GM19193 (cell line): ENCODE measurements around the gene RIT2.

Experiments used
- POLR2A ChIP-seq: IDR thresholded peaks from 4 replicates; pipeline ENCODE4 v1.6.1; 2011; ENCODE audit not compliant: insufficient read depth, insufficient read length; ENCODE audit errors: extremely low read depth

RIT2 gene

DNA sequence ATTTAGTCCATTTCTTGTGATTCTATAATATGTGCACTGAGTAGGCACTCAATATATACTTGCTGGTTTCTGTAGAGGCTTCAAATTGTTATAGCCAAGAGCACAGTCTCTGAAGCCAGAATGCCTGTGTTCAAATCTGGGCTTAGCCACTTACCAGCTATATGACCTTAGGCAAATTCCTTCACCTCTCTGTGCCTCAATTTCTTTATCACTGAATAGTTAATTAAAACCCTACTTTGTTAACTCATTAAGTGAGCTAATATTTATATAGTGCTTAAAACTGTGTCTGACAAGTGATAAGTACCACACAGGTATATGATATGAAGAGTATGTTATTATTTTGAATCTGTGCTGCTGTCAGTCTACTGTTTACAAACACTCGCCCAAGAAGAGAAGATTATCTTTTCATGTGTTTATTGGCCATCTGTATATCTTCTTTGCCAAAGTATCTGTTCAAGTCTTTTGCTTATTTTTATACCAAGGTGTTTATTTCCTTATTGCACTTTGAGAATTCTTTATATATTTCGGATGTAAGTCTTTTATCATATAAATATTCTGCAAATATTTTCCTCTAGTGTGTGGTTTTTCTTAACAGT lies 1.3 kb upstream of the RIT2 start:
- no peak for TF ChIP-seq POLR2A

DNA sequence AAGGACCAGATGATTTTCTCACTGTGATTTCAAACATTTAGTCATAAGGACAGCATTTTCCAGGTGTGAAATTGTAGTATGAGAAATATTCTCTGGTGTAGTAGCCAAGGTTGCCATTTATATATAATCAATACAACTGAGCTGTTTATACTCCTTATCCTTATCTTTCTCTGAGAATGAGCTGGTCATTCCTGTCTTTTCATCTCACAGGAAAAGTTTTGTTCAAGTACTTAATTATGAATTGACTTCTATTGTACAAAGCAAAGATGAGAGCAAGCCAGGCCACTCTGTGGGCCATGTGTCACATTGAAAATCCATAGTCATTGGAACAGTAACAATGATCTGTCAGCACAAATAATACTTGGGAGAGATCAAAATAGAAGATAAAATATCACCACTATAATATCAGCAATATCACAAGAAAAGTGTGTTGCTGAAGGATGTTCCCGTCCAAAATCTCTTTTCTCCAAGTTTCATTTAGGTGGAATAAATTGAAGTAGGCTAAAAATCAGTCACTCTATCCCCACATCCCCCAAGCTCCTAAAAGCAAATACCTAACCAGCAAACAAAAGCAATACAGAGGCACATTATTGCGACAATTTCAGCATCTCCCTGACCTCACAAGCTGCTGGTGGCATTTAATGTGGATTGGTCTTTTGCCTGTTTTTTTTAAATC lies 2.1 kb downstream of the RIT2 start:
- no peak for TF ChIP-seq POLR2A

DNA sequence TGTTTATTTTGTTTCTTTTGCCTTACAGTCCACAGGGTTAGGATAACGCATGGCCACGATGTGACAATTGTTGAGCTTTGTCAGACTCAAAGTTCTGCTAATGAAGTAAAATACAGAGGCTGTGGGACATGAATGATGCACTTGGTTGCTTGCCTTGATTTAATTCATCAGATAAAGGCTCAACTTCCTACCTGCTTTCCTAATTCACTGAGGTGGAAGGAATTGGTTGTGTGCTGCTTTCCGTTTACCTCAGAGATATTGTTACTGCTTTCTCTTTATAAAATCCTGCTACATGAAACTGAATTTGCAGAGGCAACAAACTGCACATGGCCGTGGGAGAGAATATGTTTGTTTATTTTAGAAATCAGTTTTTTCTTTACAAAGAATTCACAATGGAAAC lies 6.6 kb downstream of the RIT2 start:
- no peak for TF ChIP-seq POLR2A

DNA sequence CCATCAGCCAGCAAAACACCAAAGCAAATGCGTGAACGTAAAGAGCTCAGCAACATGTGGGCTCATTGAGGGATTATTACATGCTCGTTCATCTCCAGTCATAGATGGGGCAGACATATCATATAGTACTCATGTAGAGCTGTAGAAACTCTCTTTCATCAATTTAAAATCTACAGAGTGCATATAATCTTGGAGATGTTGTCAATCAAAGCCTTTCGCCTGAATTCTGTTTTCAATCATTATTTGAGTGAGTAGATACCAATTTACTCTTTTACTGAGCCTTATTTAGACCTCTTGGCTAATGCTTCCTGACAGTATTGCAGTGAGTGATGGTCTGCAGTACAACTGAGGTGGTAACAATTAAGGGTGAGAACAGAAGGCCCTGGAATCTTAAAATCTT lies 7.0 kb downstream of the RIT2 start:
- no peak for TF ChIP-seq POLR2A

DNA sequence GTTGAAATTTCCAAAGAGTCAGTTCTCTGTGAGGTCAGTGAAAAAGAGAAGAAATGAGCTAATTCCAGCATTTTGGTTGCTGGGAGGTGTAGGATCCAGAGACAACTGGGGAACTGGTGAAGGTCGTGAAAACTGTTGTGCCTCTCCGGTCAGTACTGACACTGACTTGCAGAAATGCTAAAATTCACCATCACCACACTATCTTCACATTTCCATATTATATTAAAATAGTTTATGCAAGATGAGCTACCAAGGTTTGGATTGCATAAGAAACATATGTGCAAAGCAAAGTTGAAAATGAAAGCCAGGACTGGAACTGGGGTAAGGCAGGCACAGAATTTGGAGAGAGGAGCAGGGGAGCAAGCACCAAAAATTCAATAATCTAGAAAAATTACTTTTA lies 21.8 kb downstream of the RIT2 start:
- no peak for TF ChIP-seq POLR2A

DNA sequence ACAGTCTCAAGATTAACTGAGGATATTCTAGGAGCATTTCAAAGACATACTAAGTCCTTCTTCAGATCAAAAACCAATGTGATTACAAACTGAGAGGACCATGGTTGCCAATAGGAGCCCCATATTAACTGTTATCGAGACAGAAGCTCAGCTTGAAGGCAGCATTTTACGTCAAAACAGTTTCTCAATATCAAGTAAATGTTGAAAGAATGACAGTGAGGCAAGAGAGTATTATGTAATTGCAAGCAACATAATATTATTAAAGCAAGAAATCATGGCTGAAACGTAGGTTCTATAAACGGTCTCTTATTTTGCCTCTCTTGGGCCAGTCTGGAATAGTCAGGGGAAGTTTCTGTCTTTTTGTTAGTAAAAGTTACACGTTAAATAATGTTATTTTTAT lies 22.9 kb downstream of the RIT2 start:
- TF ChIP-seq POLR2A = no peak

DNA sequence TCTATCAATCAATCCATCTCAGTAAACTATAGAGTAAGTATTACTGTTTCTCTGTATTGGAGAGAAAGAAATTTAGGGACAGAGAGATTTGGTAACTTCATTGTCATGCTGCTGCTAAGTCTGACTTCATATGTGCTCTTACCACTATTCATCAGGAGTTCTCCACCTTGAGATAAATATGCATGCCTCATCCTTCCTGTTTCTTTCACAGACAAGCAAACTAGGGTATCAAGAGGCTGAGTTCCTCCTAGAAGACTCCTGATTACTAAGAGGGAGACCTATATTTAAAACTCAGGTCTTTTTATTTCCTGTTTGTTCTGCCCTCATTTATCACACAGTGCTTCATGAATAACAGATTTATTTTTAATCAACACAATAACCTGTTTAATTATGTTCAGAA lies 34.1 kb downstream of the RIT2 start:
- no peak for TF ChIP-seq POLR2A

DNA sequence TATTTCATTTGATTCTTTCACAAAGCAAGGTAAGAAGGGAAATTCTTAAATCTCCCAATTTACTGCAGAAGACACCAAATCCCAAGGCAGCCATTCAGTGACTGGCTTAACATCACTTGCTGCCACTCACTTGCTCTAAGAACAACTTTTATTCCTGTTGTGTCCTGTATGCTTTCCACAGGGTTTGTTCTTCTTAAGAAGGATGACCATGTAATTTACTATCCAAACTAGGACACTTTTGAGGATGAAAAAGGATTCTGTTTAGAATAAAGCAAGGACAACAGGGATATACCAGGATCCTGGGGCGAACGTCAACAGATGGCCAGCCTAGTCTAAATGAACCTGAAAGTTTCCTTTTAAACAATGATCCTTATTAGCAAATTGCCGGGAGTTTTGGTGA lies 34.8 kb downstream of the RIT2 start:
- TF ChIP-seq POLR2A = no peak

DNA sequence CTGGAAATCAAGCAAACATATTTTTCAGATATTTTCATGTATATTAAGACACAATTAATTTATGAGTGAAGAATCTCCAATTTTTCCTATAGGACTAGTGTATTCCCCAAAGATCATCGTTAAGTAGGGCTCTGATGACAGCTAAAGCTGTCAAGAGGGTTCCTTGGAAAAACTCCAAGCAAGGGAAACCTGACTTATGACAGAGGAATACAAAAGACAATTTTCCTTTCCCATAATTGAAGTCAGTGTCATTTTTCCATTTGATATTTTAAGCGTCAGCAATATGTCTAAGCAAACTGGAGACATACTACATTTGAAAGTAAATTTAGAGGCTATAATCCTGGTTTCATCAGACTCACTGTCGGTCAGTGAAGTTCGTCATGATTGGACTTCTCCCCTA lies 36.1 kb downstream of the RIT2 start:
- no peak for TF ChIP-seq POLR2A

DNA sequence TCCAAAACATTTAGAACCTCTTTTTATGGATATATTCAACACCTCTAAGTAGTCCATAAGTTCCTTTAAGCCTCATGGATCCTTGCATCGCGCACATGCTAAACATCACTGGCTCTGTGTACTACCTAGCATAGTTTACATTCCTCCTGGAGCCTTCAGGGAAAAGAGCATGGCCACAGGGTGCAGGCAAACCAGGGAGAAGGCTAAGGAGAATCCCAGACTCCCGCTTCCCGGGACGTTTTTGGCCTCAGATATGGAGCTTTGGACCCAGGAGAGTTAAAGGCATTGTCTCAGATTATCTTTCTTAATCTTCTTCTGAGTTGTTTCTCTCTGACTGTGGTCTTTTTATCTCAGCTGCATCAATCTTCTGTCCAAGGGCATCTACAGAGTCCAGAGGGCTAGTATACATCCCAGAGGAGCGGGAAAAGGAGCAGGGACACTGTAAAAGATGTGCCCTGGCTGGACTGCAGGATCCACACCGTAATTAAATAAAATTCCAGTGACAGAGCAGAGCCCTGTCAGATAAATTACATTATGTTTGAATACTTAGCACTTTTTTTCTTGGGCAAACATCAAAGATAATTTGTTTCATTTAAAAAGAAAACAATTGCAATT lies 36.9 kb downstream of the RIT2 start:
- TF ChIP-seq POLR2A = no peak

DNA sequence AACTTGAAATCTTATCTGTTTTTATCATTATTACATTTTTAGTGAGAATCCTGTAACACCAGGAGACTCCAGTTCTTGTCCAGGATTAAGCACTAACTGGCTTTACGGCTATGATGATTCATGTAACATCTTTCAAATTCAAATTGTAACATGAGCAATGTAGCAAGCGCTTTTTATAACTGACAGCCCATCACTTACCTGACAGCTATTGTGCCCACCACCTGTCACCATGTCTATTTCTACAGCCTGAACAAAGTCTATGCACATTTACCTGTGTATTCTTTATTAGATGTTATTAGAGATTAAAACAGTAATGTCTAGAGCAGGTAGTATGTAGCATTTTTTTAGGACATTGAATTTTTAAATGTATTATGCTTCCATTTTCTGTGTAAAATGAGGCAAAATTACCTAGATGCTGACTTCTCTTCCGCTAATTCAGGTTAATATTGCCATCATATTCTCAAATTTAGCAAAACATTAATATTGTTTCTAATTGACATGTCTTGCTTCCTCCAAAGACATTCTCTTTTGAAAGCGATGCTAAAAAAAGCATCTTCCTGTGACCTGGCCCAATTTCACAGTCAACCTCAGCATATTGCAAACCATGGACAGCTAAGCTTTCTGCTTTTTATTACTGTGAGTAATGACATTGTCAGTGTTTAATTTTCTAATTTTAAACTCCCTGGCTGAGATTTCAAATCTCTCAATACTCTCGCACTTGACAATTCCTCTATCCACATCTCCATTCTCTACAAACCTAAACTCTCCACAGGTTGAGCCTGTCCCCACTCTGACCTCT lies 37.8 kb downstream of the RIT2 start:
- no peak for TF ChIP-seq POLR2A

DNA sequence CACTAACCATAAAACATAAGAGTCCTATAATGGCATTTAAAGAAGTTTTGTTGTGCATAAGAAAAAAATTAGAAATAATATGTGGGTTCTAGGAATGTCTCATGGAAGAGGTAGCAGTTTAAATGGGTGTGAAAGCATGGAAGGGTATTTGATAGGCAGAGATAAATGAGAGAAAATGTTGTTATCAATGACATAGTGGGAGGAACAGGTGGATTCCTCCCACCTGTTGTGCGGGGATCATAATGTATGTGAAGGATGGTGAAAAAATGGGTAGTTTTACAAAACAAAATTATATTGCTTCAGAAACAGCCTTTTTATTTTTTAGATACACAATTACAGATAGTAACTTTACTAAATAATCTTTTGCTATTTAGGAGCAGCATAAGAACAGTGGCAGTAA lies 41.7 kb downstream of the RIT2 start:
- TF ChIP-seq POLR2A = no peak

DNA sequence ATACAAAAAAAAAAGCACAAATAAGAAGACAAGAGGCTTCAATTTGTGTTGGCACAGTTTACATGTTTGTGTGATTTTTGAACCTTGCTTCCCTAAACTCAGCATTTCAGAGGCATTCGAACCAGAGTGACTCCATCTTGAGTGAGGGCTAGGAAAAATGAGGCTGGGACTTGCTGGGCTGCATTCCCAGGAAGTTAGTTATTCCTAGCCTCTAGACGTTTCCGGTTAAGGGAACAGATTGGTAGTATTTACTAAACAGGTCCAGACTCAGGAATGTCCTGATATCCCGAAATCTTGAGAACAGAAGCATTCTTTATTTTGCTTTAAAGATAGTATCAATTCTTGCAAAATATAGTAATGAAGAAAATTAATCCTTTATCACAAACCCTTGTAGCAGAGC lies 46.7 kb downstream of the RIT2 start:
- no peak for TF ChIP-seq POLR2A

DNA sequence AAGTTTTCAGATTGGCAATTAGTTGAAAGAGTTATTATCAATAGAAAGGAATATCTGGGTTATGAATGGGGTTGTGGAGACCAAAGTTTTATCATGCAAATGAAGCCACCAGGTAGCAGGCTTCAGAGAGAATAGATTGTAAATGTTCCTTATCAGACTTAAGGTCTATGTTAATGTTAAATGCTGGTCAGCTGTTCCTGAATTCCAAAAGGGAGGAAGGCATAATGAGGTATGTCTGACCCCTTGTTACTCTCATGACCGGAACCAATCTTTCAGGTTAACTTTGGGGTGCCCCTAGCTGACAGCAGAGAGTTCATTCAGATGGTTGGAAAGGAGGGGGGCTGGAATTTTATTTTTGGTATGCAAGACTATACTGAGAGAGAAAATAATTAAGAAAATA lies 47.9 kb downstream of the RIT2 start:
- TF ChIP-seq POLR2A = no peak

DNA sequence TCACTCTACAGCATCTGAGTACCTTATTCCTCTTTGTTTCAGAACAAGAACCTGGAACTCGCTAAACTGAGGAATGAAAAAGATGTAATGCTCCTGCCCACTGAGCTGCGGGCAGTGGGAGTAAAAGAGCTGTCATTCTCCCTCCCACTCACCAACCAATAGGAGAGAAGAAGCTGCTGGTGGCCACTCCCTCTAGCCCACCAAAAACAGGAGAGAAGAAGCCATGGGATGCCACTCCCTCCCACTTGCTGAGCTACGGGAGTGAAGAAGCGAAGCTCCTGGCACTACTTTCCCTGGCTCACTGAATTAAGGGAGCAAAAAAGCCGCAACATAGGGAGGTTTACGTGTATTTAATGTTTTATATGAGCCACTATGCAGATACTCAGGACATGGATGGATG lies 53.7 kb downstream of the RIT2 start:
- no peak for TF ChIP-seq POLR2A

DNA sequence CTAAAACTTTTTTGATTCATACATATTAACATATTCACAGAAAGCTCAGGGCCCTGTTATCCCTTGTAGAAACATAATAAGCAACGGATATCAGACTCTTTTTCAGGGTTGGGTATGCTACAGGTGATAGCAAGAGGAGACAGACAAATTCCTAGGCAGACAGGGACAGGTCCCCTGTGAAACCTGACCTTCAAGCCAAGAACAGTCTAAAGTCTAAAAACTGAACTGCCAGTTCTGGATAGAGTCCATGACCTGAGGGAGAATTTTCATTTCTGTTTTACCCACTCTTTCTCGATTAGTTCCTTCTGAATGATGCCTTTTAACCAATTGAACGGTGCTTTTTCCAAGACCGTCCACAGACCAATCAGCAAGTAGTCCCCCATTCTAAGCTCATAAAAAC lies 54.2 kb downstream of the RIT2 start:
- no peak for TF ChIP-seq POLR2A

DNA sequence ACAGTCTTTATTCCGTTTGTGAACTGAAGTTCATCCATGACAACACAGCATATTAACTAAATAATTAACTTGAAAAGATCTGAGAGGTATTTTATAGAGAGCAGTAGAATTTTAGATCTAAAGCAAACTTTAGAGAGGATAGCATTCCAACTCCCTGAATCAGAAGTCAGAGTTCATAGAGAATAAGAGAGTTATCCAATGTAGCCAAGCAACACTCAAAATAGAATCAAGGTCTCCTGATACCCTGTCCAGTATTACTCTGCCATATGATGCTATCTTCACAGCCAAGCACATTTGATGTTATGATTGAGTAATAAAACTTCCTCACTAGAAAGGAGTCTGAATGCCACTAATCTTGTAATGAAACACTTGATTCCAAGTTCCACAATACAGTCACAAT lies 55.5 kb downstream of the RIT2 start:
- TF ChIP-seq POLR2A = no peak
